ENCODE data around the gene ESPN.
A peak's percentile ranks its signal among the peaks of the same experiment; 100 is the strongest.

The ESPN gene

GRCh38 chr1:6463120-6463412 is 38.5 kb downstream of the ESPN start:
- no peak for DNase-seq

- peak in 16 of 56 donors; percentile 4 to 41 (median 20) for DNase-seq
These were observed 39.9 kb downstream of the ESPN start for GRCh38 chr1:6464514-6464836.

GRCh38 chr1:6464915-6465314 is 40.3 kb downstream of the ESPN start:
- no peak for DNase-seq

GRCh38 chr1:6465461-6466005 is 41.0 kb downstream of the ESPN start:
- DNase-seq = no peak

GRCh38 chr1:6466023-6466422 is 41.4 kb downstream of the ESPN start, which contains the start of gene TNFRSF25:
Gene TNFRSF25 (minus strand): TSS chr1:6466173. CDS start chr1:6466107, 66 bp downstream.
- no peak for DNase-seq

GRCh38 chr1:6466751-6467150 is 42.2 kb downstream of the ESPN start:
- DNase-seq = no peak

GRCh38 chr1:6467224-6467623 is 42.6 kb downstream of the ESPN start:
- DNase-seq = no peak

- no peak for DNase-seq
These were observed 43.4 kb downstream of the ESPN start for GRCh38 chr1:6467744-6468688.

- DNase-seq = no peak
These were observed 44.3 kb downstream of the ESPN start for GRCh38 chr1:6468729-6469461.

- peak in 6 of 56 donors; percentile 14 to 52 (median 20) for DNase-seq
These were observed 45.8 kb downstream of the ESPN start for GRCh38 chr1:6470132-6471085.

- DNase-seq = no peak
These were observed 46.8 kb downstream of the ESPN start for GRCh38 chr1:6471086-6471969.

- DNase-seq = no peak
These were observed 47.4 kb downstream of the ESPN start for GRCh38 chr1:6471970-6472368.

- DNase-seq = no peak
These were observed 47.8 kb downstream of the ESPN start for GRCh38 chr1:6472391-6472790.

GRCh38 chr1:6473156-6473555 is 48.6 kb downstream of the ESPN start:
- no peak for DNase-seq

- no peak for DNase-seq
These were observed 49.6 kb downstream of the ESPN start for GRCh38 chr1:6473974-6474814.

GRCh38 chr1:6474815-6475282 is 50.3 kb downstream of the ESPN start:
- DNase-seq = no peak

GRCh38 chr1:6475381-6476133 is 51.0 kb downstream of the ESPN start:
- DNase-seq = peak in 27 of 56 donors; percentile 4 to 60 (median 21)

- DNase-seq = no peak
These were observed 51.9 kb downstream of the ESPN start for GRCh38 chr1:6476483-6476882.

All from amygdala (tissue), 56 donors.